Brain microvascular endothelial cell (primary cell): ENCODE data around the gene CCDC134.

Source experiments
- DNase-seq: peaks from one replicate; pipeline ENCODE4 v3.0.0-alpha.2; 2020
- H3K27ac ChIP-seq: fragments of 250-450 bp; sonication (Bioruptor Pico); 2 replicates; pipeline ENCODE4 v1.5.1; 2020; ENCODE audit warnings: mild to moderate bottlenecking, moderate library complexity
- H3K27me3 ChIP-seq: fragments of 250-450 bp; sonication (Bioruptor Pico); replicated peaks from 2 replicates; pipeline ENCODE4 v1.5.1; 2020; ENCODE audit warnings: mild to moderate bottlenecking
- H3K36me3 ChIP-seq: fragments of 250-450 bp; sonication (Bioruptor Pico); replicated peaks from 2 replicates; pipeline ENCODE4 v1.5.1; 2020; ENCODE audit warnings: mild to moderate bottlenecking
- H3K4me3 ChIP-seq: 2 replicates; pipeline ENCODE4 v1.5.1; 2011; ENCODE audit warnings: low read depth, mild to moderate bottlenecking, control low read depth, low read length, moderate library complexity
- in situ Hi-C: cut with HindIII; loops from 2 replicates; pipeline ENCODE4 v1.10.0; 2017; ENCODE audit warnings: low sequenced_read_pairs, low pct_ligation_motif_present
- TF ChIP-seq, protein P1 (sequence below): IDR thresholded peaks from 2 replicates; pipeline ENCODE4 v1.5.1; 2011; ENCODE audit warnings: low read depth, mild to moderate bottlenecking, moderate library complexity, low read length, control low read depth, inconsistent platforms; ENCODE audit errors: missing control alignments

Gene CCDC134

DNA sequence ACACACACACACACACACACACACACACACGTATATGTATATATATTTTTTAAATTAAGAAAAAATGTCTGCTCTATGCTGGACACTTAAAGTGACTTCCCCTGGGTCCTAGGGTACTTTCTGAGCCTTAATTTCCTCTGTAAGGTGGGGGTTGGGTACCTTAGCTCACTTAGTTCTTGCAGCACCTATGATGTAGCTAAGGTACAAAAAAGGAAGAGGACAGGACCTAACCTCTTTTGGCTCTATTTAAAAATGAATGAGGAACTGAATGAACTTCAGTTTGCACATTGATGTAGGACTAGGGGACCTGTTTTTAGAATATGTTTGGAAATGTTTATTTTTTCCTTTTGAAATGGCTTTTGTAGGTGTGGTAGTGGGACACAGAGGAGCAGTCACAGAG lies 43.6 kb downstream of the CCDC134 start:
- in situ Hi-C loops, result no loop called here
- H3K36me3 ChIP-seq, result peaks cover 5% of the 10 kb centered on the region

GRCh38 chr22:41844513-41844912 lies 44.0 kb downstream of the CCDC134 start:
- DNase-seq, result no peak
- Histone ChIP-seq H3K4me3 (no peak overlapping the region), H3K27ac (no peak overlapping the region), H3K36me3 (peaks cover 5% of the 10 kb centered on the region), H3K27me3 (no peaks in the 10 kb centered on the region)
- TF ChIP-seq, protein P1, sequence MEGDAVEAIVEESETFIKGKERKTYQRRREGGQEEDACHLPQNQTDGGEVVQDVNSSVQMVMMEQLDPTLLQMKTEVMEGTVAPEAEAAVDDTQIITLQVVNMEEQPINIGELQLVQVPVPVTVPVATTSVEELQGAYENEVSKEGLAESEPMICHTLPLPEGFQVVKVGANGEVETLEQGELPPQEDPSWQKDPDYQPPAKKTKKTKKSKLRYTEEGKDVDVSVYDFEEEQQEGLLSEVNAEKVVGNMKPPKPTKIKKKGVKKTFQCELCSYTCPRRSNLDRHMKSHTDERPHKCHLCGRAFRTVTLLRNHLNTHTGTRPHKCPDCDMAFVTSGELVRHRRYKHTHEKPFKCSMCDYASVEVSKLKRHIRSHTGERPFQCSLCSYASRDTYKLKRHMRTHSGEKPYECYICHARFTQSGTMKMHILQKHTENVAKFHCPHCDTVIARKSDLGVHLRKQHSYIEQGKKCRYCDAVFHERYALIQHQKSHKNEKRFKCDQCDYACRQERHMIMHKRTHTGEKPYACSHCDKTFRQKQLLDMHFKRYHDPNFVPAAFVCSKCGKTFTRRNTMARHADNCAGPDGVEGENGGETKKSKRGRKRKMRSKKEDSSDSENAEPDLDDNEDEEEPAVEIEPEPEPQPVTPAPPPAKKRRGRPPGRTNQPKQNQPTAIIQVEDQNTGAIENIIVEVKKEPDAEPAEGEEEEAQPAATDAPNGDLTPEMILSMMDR, result no peak
- in situ Hi-C loops, result no loop called here

More for the DNA sequence above, 43.6 kb downstream of the CCDC134 start:
- no peak overlapping the region for H3K4me3 ChIP-seq
- H3K27me3 ChIP-seq, result no peaks in the 10 kb centered on the region
- DNase-seq, result no peak
- TF ChIP-seq, protein P1, result no peak
- H3K27ac ChIP-seq, result no peak overlapping the region

- TF ChIP-seq, protein P1, result no peak
- in situ Hi-C loops, result no loop called here
- H3K27me3 ChIP-seq, result no peaks in the 10 kb centered on the region
- peaks cover 5% of the 10 kb centered on the region for H3K36me3 ChIP-seq
- no peak overlapping the region for H3K4me3 ChIP-seq
- H3K27ac ChIP-seq, result no peak overlapping the region
- DNase-seq, result no peak
Observed at GRCh38 chr22:41845380-41846267, 45.1 kb downstream of the CCDC134 start.

GRCh38 chr22:41846268-41846987 lies 45.9 kb downstream of the CCDC134 start:
- TF ChIP-seq, protein P1, result no peak
- in situ Hi-C loops, result no loop called here
- Histone ChIP-seq H3K27me3 (no peaks in the 10 kb centered on the region), H3K4me3 (no peak overlapping the region), H3K27ac (no peak overlapping the region), H3K36me3 (peaks cover 5% of the 10 kb centered on the region)
- no peak for DNase-seq

- TF ChIP-seq, protein P1, result no peak
- no peaks in the 10 kb centered on the region for H3K27me3 ChIP-seq
- DNase-seq, result no peak
- no peak overlapping the region for H3K27ac ChIP-seq
- peaks cover 5% of the 10 kb centered on the region for H3K36me3 ChIP-seq
- no peak overlapping the region for H3K4me3 ChIP-seq
- in situ Hi-C loops, result no loop called here
Observed at GRCh38 chr22:41847300-41847699, 46.8 kb downstream of the CCDC134 start.
